ENCODE results near the gene KLHDC7B. TPM values are rescaled to one million over a fixed set of nuclear protein-coding genes. Genes with fewer than 3 reads are reported as not detected.

The KLHDC7B gene
- total RNA-seq, 5 donors from 2014 or later (not counting 1 experiment from before 2014, with no cell fraction given): 3.7 to 6.7 (median 5.4) TPM

GRCh38 chr22:50576806-50577696 is 31.4 kb downstream of the KLHDC7B start:
- H3K36me3 ChIP-seq (ENCODE audit: control insufficient read depth in 2 of 2, extremely low read depth in 1 of 2, insufficient read depth in 1 of 2, low read length in 1 of 2): peaks cover 12 to 16% of the 10 kb centered on the region in 2 donors
- Mint-ChIP-seq H3K9me3 (no peaks in the 10 kb centered on the region), H3K4me3 (peak overlapping the region in 1 of 3 donors; percentile 24), H3K36me3 (peaks cover 22% of the 10 kb centered on the region), H3K27me3 (no peaks in the 10 kb centered on the region), H3K27ac (no peak overlapping the region), H3K4me1 (peaks cover 18 to 29% (median 23%) of the 10 kb centered on the region in 3 donors)
- no peaks in the 10 kb centered on the region for H3K27me3 ChIP-seq (replicated peaks in 1 of 2; ENCODE audit: control insufficient read depth in 2 of 2, extremely low read depth in 1 of 2, insufficient read depth in 2 of 2, low read length in 1 of 2)
- CTCF ChIA-PET: interaction anchor here in 1 of 2 donors (0.9 kb wide), 1 partner anchor 23 kb away, joined by 3 read pairs; no protein-coding TSS in a partner anchor
- H3K4me3 ChIP-seq (ENCODE audit: control insufficient read depth in 1 of 2, extremely low read depth in 1 of 2, low read length in 1 of 2): no peak overlapping the region
- POLR2A ChIA-PET: no interaction called here
- H3K9me3 ChIP-seq: no peaks in the 10 kb centered on the region
- DNase-seq (no peak), ATAC-seq (replicated peaks in 1 of 4) (no peak)
- WGBS (ENCODE audit: insufficient coverage): 87% methylated on average over 15 of the region's 18 CpGs
- peaks cover 4 to 26% of the 10 kb centered on the region in 2 experiments for H3K4me1 ChIP-seq (ENCODE audit: control insufficient read depth in 1 of 2, extremely low read depth in 1 of 2, insufficient read depth in 2 of 2, low read length in 2 of 2)
- no peak overlapping the region for H3K27ac ChIP-seq (ENCODE audit: low read length)

- POLR2A ChIA-PET: no interaction called here
These were observed 31.9 kb downstream of the KLHDC7B start for GRCh38 chr22:50577697-50577986.

GRCh38 chr22:50577987-50578775 is 32.5 kb downstream of the KLHDC7B start, which contains the start of gene CPT1B:
Gene CPT1B (minus strand): TSS chr22:50578427. CDS start chr22:50577915, 512 bp downstream.
- CTCF ChIA-PET: no interaction called here

More at GRCh38 chr22:50577697-50577986, 31.9 kb downstream of the KLHDC7B start:
- Mint-ChIP-seq H3K27ac (no peak overlapping the region), H3K4me3 (peak overlapping the region in 1 of 3 donors; percentile 24), H3K9me3 (no peaks in the 10 kb centered on the region), H3K36me3 (peaks cover 16% of the 10 kb centered on the region), H3K27me3 (no peaks in the 10 kb centered on the region), H3K4me1 (peaks cover 18 to 29% (median 23%) of the 10 kb centered on the region in 3 donors)
- ATAC-seq (replicated peaks in 1 of 4): no peak
- CTCF ChIA-PET: no interaction called here
- Histone ChIP-seq H3K9me3 (no peaks in the 10 kb centered on the region), H3K27ac (ENCODE audit: low read length) (no peak overlapping the region), H3K4me1 (ENCODE audit: control insufficient read depth in 1 of 2, extremely low read depth in 1 of 2, insufficient read depth in 2 of 2, low read length in 2 of 2) (peaks cover 4 to 28% of the 10 kb centered on the region in 2 experiments), H3K4me3 (ENCODE audit: control insufficient read depth in 1 of 2, extremely low read depth in 1 of 2, low read length in 1 of 2) (no peak overlapping the region), H3K36me3 (ENCODE audit: control insufficient read depth in 2 of 2, extremely low read depth in 1 of 2, insufficient read depth in 1 of 2, low read length in 1 of 2) (peaks cover 11 to 12% of the 10 kb centered on the region in 2 donors), H3K27me3 (replicated peaks in 1 of 2; ENCODE audit: control insufficient read depth in 2 of 2, extremely low read depth in 1 of 2, insufficient read depth in 2 of 2, low read length in 1 of 2) (no peaks in the 10 kb centered on the region)
- no peak for DNase-seq
- WGBS (ENCODE audit: insufficient coverage): 82% methylated on average over 22 of the region's 23 CpGs

GRCh38 chr22:50578776-50579310 is 33.1 kb downstream of the KLHDC7B start:
- Mint-ChIP-seq H3K27ac (no peak overlapping the region), H3K36me3 (peaks cover 16% of the 10 kb centered on the region), H3K4me1 (peaks cover 24 to 38% (median 29%) of the 10 kb centered on the region in 3 donors), H3K27me3 (no peaks in the 10 kb centered on the region), H3K9me3 (no peaks in the 10 kb centered on the region), H3K4me3 (no peak overlapping the region)
- Histone ChIP-seq H3K9me3 (no peaks in the 10 kb centered on the region), H3K27me3 (replicated peaks in 1 of 2; ENCODE audit: control insufficient read depth in 2 of 2, extremely low read depth in 1 of 2, insufficient read depth in 2 of 2, low read length in 1 of 2) (no peaks in the 10 kb centered on the region), H3K27ac (ENCODE audit: low read length) (no peak overlapping the region), H3K4me3 (ENCODE audit: control insufficient read depth in 1 of 2, extremely low read depth in 1 of 2, low read length in 1 of 2) (no peak overlapping the region), H3K4me1 (ENCODE audit: control insufficient read depth in 1 of 2, extremely low read depth in 1 of 2, insufficient read depth in 2 of 2, low read length in 2 of 2) (peaks cover 8 to 35% of the 10 kb centered on the region in 2 experiments), H3K36me3 (ENCODE audit: control insufficient read depth in 2 of 2, extremely low read depth in 1 of 2, insufficient read depth in 1 of 2, low read length in 1 of 2) (peaks cover 9 to 10% of the 10 kb centered on the region in 2 donors)
- DNase-seq (no peak), ATAC-seq (replicated peaks in 1 of 4) (no peak)
- 93% methylated on average over 5 of the region's 8 CpGs for WGBS (ENCODE audit: insufficient coverage)
- POLR2A ChIA-PET: no interaction called here
- CTCF ChIA-PET: no interaction called here

More at GRCh38 chr22:50577987-50578775, 32.5 kb downstream of the KLHDC7B start, which contains the start of gene CPT1B:
- H3K4me3 Mint-ChIP-seq: peak within 1 kb of the TSS in 1 of 3 donors; percentile 24
- no peak within 1 kb of the TSS for H3K27ac Mint-ChIP-seq
- POLR2A ChIA-PET: no interaction called here
- peaks cover 11 to 12% of the 10 kb centered on the region in 2 donors for H3K36me3 ChIP-seq (ENCODE audit: control insufficient read depth in 2 of 2, extremely low read depth in 1 of 2, insufficient read depth in 1 of 2, low read length in 1 of 2)
- peaks cover 4 to 28% of the 10 kb centered on the region in 2 experiments for H3K4me1 ChIP-seq (ENCODE audit: control insufficient read depth in 1 of 2, extremely low read depth in 1 of 2, insufficient read depth in 2 of 2, low read length in 2 of 2)
- H3K9me3 Mint-ChIP-seq: no peaks in the 10 kb centered on the region
- no peaks in the 10 kb centered on the region for H3K9me3 ChIP-seq
- no peak within 1 kb of the TSS for H3K4me3 ChIP-seq (ENCODE audit: control insufficient read depth in 1 of 2, extremely low read depth in 1 of 2, low read length in 1 of 2)
- H3K27me3 ChIP-seq (replicated peaks in 1 of 2; ENCODE audit: control insufficient read depth in 2 of 2, extremely low read depth in 1 of 2, insufficient read depth in 2 of 2, low read length in 1 of 2): no peaks in the 10 kb centered on the region
- WGBS (ENCODE audit: insufficient coverage): 68% methylated on average over 21 of the region's 63 CpGs
- ATAC-seq (replicated peaks in 1 of 4) (no peak), DNase-seq (no peak)
- H3K4me1 Mint-ChIP-seq: peaks cover 18 to 32% (median 23%) of the 10 kb centered on the region in 3 donors
- no peak within 1 kb of the TSS for H3K27ac ChIP-seq (ENCODE audit: low read length)
- H3K27me3 Mint-ChIP-seq: no peaks in the 10 kb centered on the region
- peaks cover 16% of the 10 kb centered on the region for H3K36me3 Mint-ChIP-seq

GRCh38 chr22:50579752-50580151 is 34.1 kb downstream of the KLHDC7B start:
- Histone ChIP-seq H3K4me1 (ENCODE audit: control insufficient read depth in 1 of 2, extremely low read depth in 1 of 2, insufficient read depth in 2 of 2, low read length in 2 of 2) (peaks cover 8 to 37% of the 10 kb centered on the region in 2 experiments), H3K36me3 (ENCODE audit: control insufficient read depth in 2 of 2, extremely low read depth in 1 of 2, insufficient read depth in 1 of 2, low read length in 1 of 2) (peaks cover 7% of the 10 kb centered on the region in 2 donors), H3K4me3 (ENCODE audit: control insufficient read depth in 1 of 2, extremely low read depth in 1 of 2, low read length in 1 of 2) (no peak overlapping the region), H3K27ac (ENCODE audit: low read length) (no peak overlapping the region), H3K27me3 (replicated peaks in 1 of 2; ENCODE audit: control insufficient read depth in 2 of 2, extremely low read depth in 1 of 2, insufficient read depth in 2 of 2, low read length in 1 of 2) (no peaks in the 10 kb centered on the region), H3K9me3 (no peaks in the 10 kb centered on the region)
- WGBS (ENCODE audit: insufficient coverage): no CpG with 5 or more reads among the region's 4 CpGs
- DNase-seq (no peak), ATAC-seq (replicated peaks in 1 of 4) (no peak)
- peaks cover 16% of the 10 kb centered on the region for H3K36me3 Mint-ChIP-seq
- H3K27ac Mint-ChIP-seq: peak overlapping the region in 1 of 2 donors; percentile 31
- H3K4me1 Mint-ChIP-seq: peaks cover 24 to 40% (median 32%) of the 10 kb centered on the region in 3 donors
- no peaks in the 10 kb centered on the region for H3K9me3 Mint-ChIP-seq
- ChIA-PET CTCF (no interaction called here), POLR2A (no interaction called here)
- H3K27me3 Mint-ChIP-seq: no peaks in the 10 kb centered on the region
- H3K4me3 Mint-ChIP-seq: peak overlapping the region in 1 of 3 donors; percentile 45

Data from T-cell (primary cell).